Nasal cavity respiratory epithelium epithelial cell of viscerocranial mucosa (primary cell): ENCODE measurements around the gene HSPB9. TPM values are rescaled to one million over a fixed set of nuclear protein-coding genes. Genes with fewer than 3 reads are reported as not detected.

Source experiments
- total RNA-seq: library from RNA; depleted of rRNA; stranded (reverse); fragments of >200 nt; gene quantifications from 2 replicates; pipeline ENCODE4 v1.2.3, GENCODE V29; 2014

Gene HSPB9
- total RNA-seq, result not detected in 2 replicates

DNA sequence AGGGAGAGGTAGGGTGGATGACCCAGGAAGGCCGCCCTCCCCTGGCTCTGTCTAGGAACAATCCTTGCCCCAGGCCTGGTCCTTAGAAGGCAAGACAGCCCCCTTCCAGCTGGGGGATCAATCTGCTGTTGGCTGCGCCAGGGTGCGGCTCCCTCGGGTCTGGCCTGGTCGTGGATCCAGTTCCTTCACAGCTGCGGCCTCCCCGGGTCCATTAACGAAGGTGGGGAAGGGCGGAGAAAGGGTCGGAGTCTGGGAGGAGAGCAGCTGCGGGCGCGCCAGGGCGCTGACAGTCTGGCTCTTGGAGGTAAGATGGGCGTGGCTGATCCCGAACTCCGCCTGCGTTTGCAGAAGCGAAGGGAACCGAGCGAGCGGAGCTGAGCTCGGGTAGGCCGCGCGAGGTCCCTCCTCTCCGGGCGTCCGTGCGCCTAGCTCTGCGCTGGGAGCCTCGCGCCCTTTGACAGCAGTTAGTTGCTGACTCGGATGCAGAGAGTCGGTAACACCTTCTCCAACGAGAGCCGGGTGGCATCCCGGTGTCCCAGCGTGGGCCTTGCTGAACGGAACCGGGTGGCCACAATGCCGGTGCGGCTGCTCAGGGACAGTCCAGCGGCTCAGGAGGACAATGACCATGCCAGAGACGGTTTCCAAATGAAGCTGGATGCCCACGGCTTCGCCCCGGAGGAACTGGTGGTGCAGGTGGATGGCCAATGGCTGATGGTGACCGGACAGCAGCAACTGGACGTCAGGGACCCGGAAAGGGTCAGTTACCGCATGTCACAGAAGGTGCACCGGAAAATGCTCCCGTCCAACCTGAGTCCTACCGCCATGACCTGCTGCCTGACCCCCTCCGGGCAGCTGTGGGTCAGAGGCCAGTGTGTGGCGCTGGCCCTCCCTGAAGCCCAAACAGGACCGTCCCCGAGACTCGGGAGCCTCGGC, at the start of gene HSPB9:
Gene HSPB9, plus strand, starts transcription at position 434 of the 933 bp plus-strand sequence. Its CDS starts 47 bp downstream, at position 481.

GRCh38 chr17:42097691-42098631, 24.6 kb upstream of the HSPB9 start, which contains the start of gene ZNF385C:
TSS of gene ZNF385C (minus strand) at chr17:42098473. CDS start at chr17:42063056, 35,417 bp downstream.

DNA sequence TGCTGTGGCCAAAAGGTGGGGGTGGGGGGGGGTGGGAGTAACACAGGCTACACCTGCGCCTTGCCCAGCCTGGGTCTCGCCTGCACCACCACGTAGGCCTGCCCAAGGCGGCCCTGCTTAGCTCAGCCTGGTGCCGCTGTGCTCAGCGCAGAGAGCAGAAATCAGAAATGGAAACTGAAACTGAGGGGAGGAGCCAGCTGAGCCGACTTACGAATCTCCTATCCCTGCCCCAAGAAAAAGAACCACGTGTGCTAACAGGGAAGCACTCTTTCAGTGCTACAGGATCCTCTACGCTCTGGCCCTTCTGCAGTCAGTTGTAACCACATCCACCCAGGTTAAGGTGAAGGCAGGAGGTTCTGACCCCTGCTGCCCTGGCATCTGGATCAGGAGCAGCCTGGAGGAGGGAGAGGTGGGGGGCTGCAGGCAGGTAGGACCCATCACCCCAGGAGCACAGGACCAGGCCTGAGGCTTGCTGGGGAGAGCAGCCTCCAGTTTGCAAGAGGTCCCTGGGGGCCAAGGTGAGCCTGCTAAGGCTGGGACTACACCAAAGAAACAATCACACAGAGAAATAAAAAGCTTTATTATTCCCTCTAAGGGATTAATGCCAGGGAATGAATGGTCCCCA, 9.9 kb upstream of the HSPB9 start, which contains the start of gene DHX58:
Gene DHX58, minus strand, starts transcription at position 163 of the 625 bp plus-strand sequence. CDS start 822 bp downstream, outside the sequence.

DNA sequence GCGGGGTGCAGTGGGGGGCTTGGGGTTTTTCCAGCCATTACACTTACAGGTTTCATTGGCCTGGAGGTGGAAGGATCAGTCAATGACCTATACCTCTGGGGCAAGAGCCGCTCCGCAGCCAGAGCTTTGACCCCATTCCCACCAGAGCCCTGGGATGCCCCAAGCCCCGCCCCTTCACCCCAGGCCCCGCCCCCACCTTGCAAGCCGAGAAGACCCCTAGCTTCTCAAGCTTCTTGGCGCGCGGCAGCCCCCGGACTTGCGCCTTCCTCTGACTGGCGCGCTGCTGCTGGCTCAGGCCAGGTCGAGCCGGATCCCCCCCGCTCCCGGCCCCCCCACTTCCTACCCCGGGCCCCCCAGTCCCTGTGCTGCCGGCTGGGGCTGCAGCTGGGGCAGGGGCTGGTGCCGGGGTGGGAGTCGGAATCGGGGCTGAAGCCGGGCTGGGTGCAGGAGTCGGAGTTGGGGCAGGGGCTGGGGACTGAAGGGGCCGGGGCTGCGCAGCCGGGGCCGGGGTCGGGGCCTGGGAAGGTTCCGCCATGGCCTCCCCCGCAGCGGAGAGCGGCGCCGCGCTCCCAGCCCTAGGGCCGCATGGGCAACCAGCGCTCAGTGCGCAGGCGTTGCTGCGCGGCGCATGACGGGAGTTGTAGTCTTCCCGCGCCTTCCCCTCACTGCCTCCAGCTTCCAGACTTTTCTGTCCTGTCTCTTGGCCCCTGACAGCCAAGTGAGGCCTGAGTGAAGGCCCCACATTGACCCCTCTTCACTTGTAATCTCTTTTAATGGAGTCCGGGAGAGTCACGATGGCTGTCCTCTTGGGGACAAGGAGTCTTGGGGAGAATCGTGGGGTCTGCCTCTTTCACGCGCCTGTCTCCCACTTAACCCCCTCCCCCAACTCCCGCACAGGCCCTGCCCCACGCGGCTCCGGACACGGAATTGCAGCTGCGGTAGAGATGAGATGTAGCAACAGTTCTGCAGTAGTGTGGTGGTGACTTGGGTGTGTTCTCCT, 1.5 kb upstream of the HSPB9 start, which contains the start of gene KAT2A:
Gene KAT2A, minus strand, starts transcription at position 598 of the 1,000 bp plus-strand sequence. Its CDS starts 63 bp downstream, at position 535.

Other genes with a start within 250 kb of the HSPB9 start
- 114 and 147 TPM in 2 replicates for gene ACLY, start 203.9 kb upstream of the HSPB9 start, total RNA-seq
- under 0.01 and 0.07 TPM in 2 replicates for gene ODAD4, start 192.2 kb upstream of the HSPB9 start, total RNA-seq
- gene CNP, start 156.0 kb upstream of the HSPB9 start, total RNA-seq, result 27.3 and 39.7 TPM in 2 replicates
- 51.3 and 72.0 TPM in 2 replicates for gene DNAJC7, start 105.4 kb upstream of the HSPB9 start, total RNA-seq
- gene NKIRAS2, start 102.7 kb upstream of the HSPB9 start, total RNA-seq, result 27.7 and 39.2 TPM in 2 replicates
- 0.64 and 0.68 TPM in 2 replicates for gene C17orf113, start 72.2 kb upstream of the HSPB9 start, total RNA-seq
- 0.34 and 0.43 TPM in 2 replicates for gene ZNF385C, start 24.3 kb upstream of the HSPB9 start, total RNA-seq
- 7.2 and 10.9 TPM in 2 replicates for gene DHX58, start 10.1 kb upstream of the HSPB9 start, total RNA-seq
- gene KAT2A, start 1.4 kb upstream of the HSPB9 start, total RNA-seq, result 7.9 and 23.3 TPM in 2 replicates
- gene RAB5C, start 32.2 kb downstream of the HSPB9 start, total RNA-seq, result 70.7 and 97.2 TPM in 2 replicates
- not detected in 2 replicates for gene KCNH4, start 58.3 kb downstream of the HSPB9 start, total RNA-seq
- not detected in 2 replicates for gene HCRT, start 62.6 kb downstream of the HSPB9 start, total RNA-seq
- 3.8 and 11.4 TPM in 2 replicates for gene GHDC, start 71.7 kb downstream of the HSPB9 start, total RNA-seq
- 14.0 and 18.5 TPM in 2 replicates for gene STAT5B, start 153.6 kb downstream of the HSPB9 start, total RNA-seq
- gene STAT5A, start 165.7 kb downstream of the HSPB9 start, total RNA-seq, result 0.68 and 3.7 TPM in 2 replicates